Astrocyte (in vitro differentiated cells and primary cell): Measurements from ENCODE around the gene AP1B1. TPM values are rescaled to one million over a fixed set of nuclear protein-coding genes. Genes with fewer than 3 reads are reported as not detected.

ENCODE experiments used
- DNase-seq: peaks from one replicate; pipeline ENCODE4 v3.0.0-alpha.2; 2010; ENCODE audit warnings: low read depth
- FAIRE-seq: peaks from 2 replicates; lab custom pipeline; 2011; peaks lifted over from hg19 to GRCh38; lab: Jason Lieb, UNC
- H2AFZ ChIP-seq: 2 replicates; pipeline ENCODE4 v1.6.0; 2012; ENCODE audit warnings: low read depth, low read length, inconsistent platforms
- H3K27ac ChIP-seq: 2 replicates; pipeline ENCODE4 v1.5.1; 2011; ENCODE audit warnings: low read depth, low read length, inconsistent platforms
- H3K27me3 ChIP-seq: 2 replicates; pipeline ENCODE4 v1.6.0; 2011; ENCODE audit warnings: low read length, inconsistent platforms; ENCODE audit not compliant: insufficient read depth
- H3K36me3 ChIP-seq: 2 replicates; pipeline ENCODE4 v1.5.1; 2011; ENCODE audit warnings: low read length, inconsistent platforms; ENCODE audit not compliant: insufficient read depth
- H3K4me1 ChIP-seq: 2 replicates; pipeline ENCODE4 v1.5.1; 2011; ENCODE audit warnings: low read length, inconsistent platforms; ENCODE audit not compliant: insufficient read depth
- H3K4me2 ChIP-seq: 2 replicates; pipeline ENCODE4 v1.6.0; 2012; ENCODE audit warnings: low read length, inconsistent platforms
- H3K4me3 ChIP-seq: 2 replicates; pipeline ENCODE4 v1.5.1; 2011; ENCODE audit warnings: low read depth, mild to moderate bottlenecking, low read length, inconsistent platforms; ENCODE audit not compliant: insufficient read depth
- H3K79me2 ChIP-seq: 2 replicates; pipeline ENCODE4 v1.6.0; 2012; ENCODE audit warnings: mild to moderate bottlenecking, low read length, inconsistent platforms; ENCODE audit not compliant: insufficient read depth
- H3K9ac ChIP-seq: 2 replicates; pipeline ENCODE4 v1.6.0; 2012; ENCODE audit warnings: mild to moderate bottlenecking, low read length, inconsistent platforms
- H3K9me3 ChIP-seq: 2 replicates; pipeline ENCODE4 v1.5.1; 2012; ENCODE audit warnings: low read depth, mild to moderate bottlenecking, low read length, inconsistent platforms; ENCODE audit not compliant: insufficient read depth
- H4K20me1 ChIP-seq: 2 replicates; pipeline ENCODE4 v1.6.0; 2012; ENCODE audit warnings: low read length, inconsistent platforms; ENCODE audit not compliant: insufficient read depth
- H3K27ac Mint-ChIP-seq: one replicate; pipeline ENCODE4 v1.8.0; 2021; ENCODE audit warnings: mild to moderate bottlenecking, mixed read lengths; ENCODE audit not compliant: unreplicated experiment
- H3K27me3 Mint-ChIP-seq: one replicate; pipeline ENCODE4 v1.8.0; 2021; ENCODE audit warnings: low read depth, mixed read lengths; ENCODE audit not compliant: unreplicated experiment
- H3K36me3 Mint-ChIP-seq: one replicate; pipeline ENCODE4 v1.8.0; 2021; ENCODE audit warnings: low read depth, mixed read lengths; ENCODE audit not compliant: unreplicated experiment
- H3K4me1 Mint-ChIP-seq: one replicate; pipeline ENCODE4 v1.8.0; 2021; ENCODE audit warnings: low read depth, mixed read lengths; ENCODE audit not compliant: unreplicated experiment
- H3K4me3 Mint-ChIP-seq: one replicate; pipeline ENCODE4 v1.8.0; 2021; ENCODE audit warnings: mild to moderate bottlenecking, moderate library complexity, mixed read lengths; ENCODE audit not compliant: unreplicated experiment
- H3K9me3 Mint-ChIP-seq: one replicate; pipeline ENCODE4 v1.8.0; 2021; ENCODE audit warnings: mild to moderate bottlenecking, mixed read lengths; ENCODE audit not compliant: unreplicated experiment
- EZH2 ChIP-seq: IDR thresholded peaks from 2 replicates; pipeline ENCODE4 v1.6.1; 2012; ENCODE audit warnings: mild to moderate bottlenecking, low read length, inconsistent platforms; ENCODE audit not compliant: insufficient read depth
- total RNA-seq: library from RNA; stranded (reverse); gene quantifications from 2 replicates; pipeline ENCODE4 v1.2.1, GENCODE V29; 2021
- TF ChIP-seq, protein P1 (sequence below): IDR thresholded peaks from 2 replicates; pipeline ENCODE4 v1.5.1; 2011; ENCODE audit warnings: low read depth, mild to moderate bottlenecking, inconsistent platforms, low read length, moderate library complexity; ENCODE audit not compliant: insufficient read depth

The AP1B1 gene
- total RNA-seq, 1 donor from 2014 or later, result 69.5 TPM

DNA sequence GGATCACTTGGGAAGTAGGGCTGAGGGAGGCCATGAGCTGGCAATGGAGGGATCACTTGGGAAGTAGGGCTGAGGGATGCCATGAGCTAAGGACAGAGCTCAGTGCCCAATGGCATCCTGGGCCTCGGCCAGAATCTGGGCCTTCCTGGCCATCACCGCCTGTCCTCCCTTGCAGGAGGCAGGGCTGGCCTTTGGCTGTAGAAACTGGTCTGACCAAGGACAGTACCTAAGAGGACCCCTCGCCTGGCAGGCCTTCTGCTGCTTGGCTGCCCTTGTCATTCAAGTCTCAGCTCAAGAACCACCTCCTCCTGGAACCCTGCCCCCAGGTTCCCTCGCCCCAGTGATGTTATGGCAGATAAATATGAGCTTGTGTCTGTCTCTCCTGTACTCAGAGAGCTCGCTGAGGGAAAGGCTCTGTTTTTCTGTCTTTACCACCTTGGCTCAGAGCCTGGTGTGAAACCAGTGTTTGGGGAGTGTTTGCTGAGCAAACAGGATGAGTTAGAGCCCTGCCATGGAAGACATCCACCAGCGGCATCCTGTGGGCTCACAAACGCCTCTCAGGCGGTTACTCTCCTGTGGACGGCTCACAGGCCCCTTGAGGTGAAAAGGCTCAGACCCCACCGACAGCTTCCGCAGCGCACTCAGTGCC lies 53.5 kb downstream of the AP1B1 start:
- Histone ChIP-seq H3K9ac (no peak overlapping the region), H3K27me3 (no peaks in the 10 kb centered on the region), H3K79me2 (no peaks in the 10 kb centered on the region), H4K20me1 (peaks cover 21% of the 10 kb centered on the region), H3K27ac (no peak overlapping the region), H3K4me1 (peaks cover 14% of the 10 kb centered on the region), H3K9me3 (no peaks in the 10 kb centered on the region), H3K36me3 (peaks cover 13% of the 10 kb centered on the region), H3K4me2 (no peak overlapping the region), H2AFZ (no peak overlapping the region), H3K4me3 (no peak overlapping the region)
- DNase-seq (no peak), FAIRE-seq (no peak)
- Mint-ChIP-seq H3K36me3 (peaks cover 31% of the 10 kb centered on the region), H3K27me3 (no peaks in the 10 kb centered on the region), H3K4me3 (no peak overlapping the region), H3K27ac (no peak overlapping the region), H3K9me3 (no peaks in the 10 kb centered on the region), H3K4me1 (peaks cover 6% of the 10 kb centered on the region)
- TF ChIP-seq, protein P1, sequence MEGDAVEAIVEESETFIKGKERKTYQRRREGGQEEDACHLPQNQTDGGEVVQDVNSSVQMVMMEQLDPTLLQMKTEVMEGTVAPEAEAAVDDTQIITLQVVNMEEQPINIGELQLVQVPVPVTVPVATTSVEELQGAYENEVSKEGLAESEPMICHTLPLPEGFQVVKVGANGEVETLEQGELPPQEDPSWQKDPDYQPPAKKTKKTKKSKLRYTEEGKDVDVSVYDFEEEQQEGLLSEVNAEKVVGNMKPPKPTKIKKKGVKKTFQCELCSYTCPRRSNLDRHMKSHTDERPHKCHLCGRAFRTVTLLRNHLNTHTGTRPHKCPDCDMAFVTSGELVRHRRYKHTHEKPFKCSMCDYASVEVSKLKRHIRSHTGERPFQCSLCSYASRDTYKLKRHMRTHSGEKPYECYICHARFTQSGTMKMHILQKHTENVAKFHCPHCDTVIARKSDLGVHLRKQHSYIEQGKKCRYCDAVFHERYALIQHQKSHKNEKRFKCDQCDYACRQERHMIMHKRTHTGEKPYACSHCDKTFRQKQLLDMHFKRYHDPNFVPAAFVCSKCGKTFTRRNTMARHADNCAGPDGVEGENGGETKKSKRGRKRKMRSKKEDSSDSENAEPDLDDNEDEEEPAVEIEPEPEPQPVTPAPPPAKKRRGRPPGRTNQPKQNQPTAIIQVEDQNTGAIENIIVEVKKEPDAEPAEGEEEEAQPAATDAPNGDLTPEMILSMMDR, result no peak
- TF ChIP-seq EZH2, result no peak

DNA sequence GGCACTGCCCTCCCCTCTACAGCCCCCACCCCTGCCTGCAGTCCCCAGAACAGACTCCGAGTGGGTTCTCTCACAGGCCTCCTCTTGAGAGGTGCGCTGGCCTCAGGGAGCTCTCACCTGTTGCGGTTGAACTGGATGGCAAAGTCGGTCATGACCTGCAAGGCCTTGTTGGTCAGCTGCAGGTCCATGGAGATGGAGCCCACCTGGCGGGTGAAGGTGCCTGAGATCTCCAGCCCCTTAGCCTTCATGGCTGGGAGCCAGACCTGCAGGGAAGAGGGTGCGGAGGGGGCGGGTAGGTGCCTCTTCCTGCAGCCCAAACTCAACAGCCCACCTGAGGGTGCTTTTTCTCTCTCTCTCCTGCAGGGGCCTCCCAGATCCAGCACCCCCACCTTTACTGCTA lies 54.2 kb downstream of the AP1B1 start:
- no peak for DNase-seq
- H3K27ac Mint-ChIP-seq, result no peak overlapping the region
- peaks cover 13% of the 10 kb centered on the region for H3K36me3 ChIP-seq

More for the DNA sequence above, 54.2 kb downstream of the AP1B1 start:
- Mint-ChIP-seq H3K27me3 (no peaks in the 10 kb centered on the region), H3K9me3 (no peaks in the 10 kb centered on the region), H3K4me3 (no peak overlapping the region), H3K4me1 (peaks cover 6% of the 10 kb centered on the region), H3K36me3 (peaks cover 28% of the 10 kb centered on the region)
- no peak for FAIRE-seq
- no peaks in the 10 kb centered on the region for H3K9me3 ChIP-seq
- no peak overlapping the region for H3K27ac ChIP-seq
- H3K27me3 ChIP-seq, result no peaks in the 10 kb centered on the region
- H3K9ac ChIP-seq, result no peak overlapping the region
- H3K4me2 ChIP-seq, result no peak overlapping the region
- peaks cover 18% of the 10 kb centered on the region for H3K4me1 ChIP-seq
- H3K79me2 ChIP-seq, result no peaks in the 10 kb centered on the region
- H3K4me3 ChIP-seq, result no peak overlapping the region
- no peak overlapping the region for H2AFZ ChIP-seq
- TF ChIP-seq, protein P1, result no peak
- no peak for TF ChIP-seq EZH2
- H4K20me1 ChIP-seq, result peaks cover 16% of the 10 kb centered on the region
